Endothelial cell of umbilical vein (primary cell): ENCODE data around the gene TUBB1. TPM values are rescaled to one million over a fixed set of nuclear protein-coding genes. Genes with fewer than 3 reads are reported as not detected.

Source experiments
- BruUV-seq: library from RNA; stranded (reverse); fragments of 400-500 nt; replicated peaks from 2 replicates; lab custom pipeline; 2021; lab: Mats Ljungman, UMichigan
- CTCF ChIA-PET: fragments of 300-600, 350-600 bp; sonication (Branson Sonifier 250); formaldehyde crosslinking; loops from one replicate; lab custom pipeline; 2021; ENCODE audit warnings: antibody characterized with exemption, inconsistent platforms; lab: Charles Lee
- POLR2A ChIA-PET: fragments of 300-600, 350-600 bp; sonication (Branson Sonifier 250); formaldehyde crosslinking; loops from one replicate; lab custom pipeline; 2021; ENCODE audit warnings: antibody characterized with exemption, inconsistent platforms; lab: Charles Lee
- DNase-seq: peaks from one replicate; pipeline ENCODE4 v3.0.0-alpha.2; 2011; ENCODE audit warnings: low read depth, low spot score
- FAIRE-seq: peaks from 2 replicates; lab custom pipeline; 2011; peaks lifted over from hg19 to GRCh38; lab: Jason Lieb, UNC
- H2AFZ ChIP-seq: 2 replicates; pipeline ENCODE4 v1.6.0; 2012; ENCODE audit warnings: low read depth, low read length, control low read depth, inconsistent platforms
- H3K27ac ChIP-seq: 2 replicates; pipeline ENCODE4 v1.5.1; 2011; ENCODE audit warnings: low read depth, mild to moderate bottlenecking, control low read depth, low read length, moderate library complexity; ENCODE audit not compliant: insufficient read depth
- H3K27me3 ChIP-seq, 2 experiments: 2 replicates each; pipeline versions ENCODE4 v1.6.0 to v1.6.1; 2011; ENCODE audit warnings: low read length in 2 of 2, mixed read lengths in 1 of 2; ENCODE audit not compliant: control insufficient read depth in 2 of 2, insufficient read depth in 2 of 2
- H3K36me3 ChIP-seq, 2 experiments: 2 replicates in 1 of 2; 3 replicates in 1 of 2; pipeline ENCODE4 v1.5.1; 2011; ENCODE audit warnings: low read length in 2 of 2, mild to moderate bottlenecking in 1 of 2, moderate library complexity in 1 of 2; ENCODE audit not compliant: control insufficient read depth in 2 of 2, insufficient read depth in 2 of 2; ENCODE audit errors: extremely low read depth in 1 of 2
- H3K4me1 ChIP-seq: 3 replicates; pipeline ENCODE4 v1.5.1; 2011; ENCODE audit warnings: mild to moderate bottlenecking, low read length; ENCODE audit not compliant: control insufficient read depth, insufficient read depth; ENCODE audit errors: extremely low read depth
- H3K4me2 ChIP-seq: 2 replicates; pipeline ENCODE4 v1.6.1; 2011; ENCODE audit warnings: low read length, control low read depth, mixed read lengths; ENCODE audit not compliant: insufficient read depth
- H3K4me3 ChIP-seq, 3 experiments: fragments of 200-600 bp in 1 of 3; sonication (generic), shearing (Covaris generic) in 1 of 3; replicated peaks in 1 of 3; 2 replicates each; pipeline ENCODE4 v1.5.1; 2011 to 2016; ENCODE audit warnings: control low read depth in 3 of 3, low read length in 3 of 3, mild to moderate bottlenecking in 2 of 3, inconsistent platforms in 1 of 3, low read depth in 1 of 3, moderate library complexity in 1 of 3; ENCODE audit not compliant: insufficient read depth in 1 of 3
- H3K79me2 ChIP-seq: 2 replicates; pipeline ENCODE4 v1.6.0; 2012; ENCODE audit warnings: low read length, inconsistent platforms; ENCODE audit not compliant: control insufficient read depth, insufficient read depth
- H3K9ac ChIP-seq: replicated peaks from 2 replicates; pipeline ENCODE3; 2011; ENCODE audit warnings: low read length, control low read depth; ENCODE audit not compliant: insufficient read depth; ENCODE audit errors: extremely low read depth
- H3K9me1 ChIP-seq: replicated peaks from 3 replicates; pipeline ENCODE4 v1.6.0; 2011; ENCODE audit warnings: mild to moderate bottlenecking, low read length; ENCODE audit not compliant: control insufficient read depth, insufficient read depth; ENCODE audit errors: extremely low read depth
- H3K9me3 ChIP-seq: replicated peaks from 2 replicates; pipeline ENCODE4 v1.5.1; 2012; ENCODE audit warnings: low read length, inconsistent platforms; ENCODE audit not compliant: control insufficient read depth, insufficient read depth
- H4K20me1 ChIP-seq: replicated peaks from 2 replicates; pipeline ENCODE3; 2011; ENCODE audit warnings: mild to moderate bottlenecking, low read length; ENCODE audit not compliant: control insufficient read depth, insufficient read depth; ENCODE audit errors: extremely low read depth
- CTCF ChIP-seq, 2 donors: IDR thresholded peaks; 1 replicate in 1 of 2; 2 replicates in 1 of 2; pipeline ENCODE4 v1.5.1; 2011; ENCODE audit warnings: low read length in 2 of 2, mild to moderate bottlenecking in 2 of 2, moderate library complexity in 2 of 2, control low read depth in 1 of 2, inconsistent platforms in 1 of 2, low read depth in 1 of 2; ENCODE audit not compliant: insufficient read depth in 1 of 2; ENCODE audit errors: extremely low read depth in 1 of 2
- EZH2 ChIP-seq: IDR thresholded peaks from 2 replicates; pipeline ENCODE4 v1.6.1; 2012; ENCODE audit warnings: borderline replicate concordance, low read depth, mild to moderate bottlenecking, moderate library complexity, low read length, inconsistent platforms; ENCODE audit not compliant: severe bottlenecking
- FOS ChIP-seq: IDR thresholded peaks from 2 replicates; pipeline ENCODE4 v1.6.1; 2011; ENCODE audit warnings: mild to moderate bottlenecking, low read length, moderate library complexity, borderline replicate concordance; ENCODE audit not compliant: insufficient read depth
- GATA2 ChIP-seq: IDR thresholded peaks from 2 replicates; pipeline ENCODE4 v1.7.0; 2011; ENCODE audit warnings: low read depth, mild to moderate bottlenecking, moderate library complexity, mixed read lengths, low read length; ENCODE audit not compliant: insufficient read length, insufficient read depth
- JUN ChIP-seq: IDR thresholded peaks from 2 replicates; pipeline ENCODE4 v1.6.1; 2011; ENCODE audit warnings: borderline replicate concordance, low read depth; ENCODE audit not compliant: insufficient read length, insufficient read depth
- MAX ChIP-seq: IDR thresholded peaks from 2 replicates; pipeline ENCODE4 v1.6.1; 2011; ENCODE audit not compliant: insufficient read depth, insufficient read length
- MYC ChIP-seq: IDR thresholded peaks from one replicate; pipeline ENCODE4 v1.6.1; 2011; ENCODE audit warnings: mild to moderate bottlenecking, low read depth, low read length
- POLR2A ChIP-seq: IDR thresholded peaks from 2 replicates; pipeline ENCODE4 v1.6.1; 2012; ENCODE audit warnings: low read depth, mild to moderate bottlenecking, control low read depth, low read length
- POLR2AphosphoS5 ChIP-seq: IDR thresholded peaks from 2 replicates; pipeline ENCODE4 v1.6.1; 2012; ENCODE audit warnings: low read depth, mild to moderate bottlenecking, control low read depth, low read length, moderate library complexity; ENCODE audit not compliant: insufficient read depth
- dilution Hi-C: fragments of 300-500 bp; cut with MboI; formaldehyde crosslinking; loops from one replicate; pipeline ENCODE4 v1.15.0; 2019; ENCODE audit warnings: low sequenced_read_pairs; ENCODE audit not compliant: extremely low pct_ligation_motif_present
- intact Hi-C: fragments of 100-400 bp; cut with micrococcal nuclease; formaldehyde crosslinking; loops from one replicate; pipeline ENCODE4 v1.10.0; 2022
- polyA plus RNA-seq, 4 experiments: library from polyadenylated mRNA; depleted of rRNA in 3 of 4; stranded (reverse) in 3 of 4; unstranded in 1 of 4; fragments of >200 nt; gene quantifications; 2 replicates each; pipeline versions ENCODE4 v1.2.1 to v1.2.3, GENCODE V29; 2011 to 2012; ENCODE audit warnings: missing spikeins in 1 of 4
- total RNA-seq: library from RNA; stranded (reverse); gene quantifications from 2 replicates; pipeline ENCODE4 v1.2.3, GENCODE V29; 2021

TUBB1 gene
- total and polyA plus RNA-seq, 2 donors (not counting 3 experiments of a cell fraction or from before 2014, with no cell fraction given): 0.04 TPM; not detected in 1

- POLR2A ChIA-PET: no interaction called here
- intact Hi-C loops: loop anchor here (10.0 kb wide), 1 partner anchor 236 kb away; no protein-coding TSS in a partner anchor
These were observed 30.0 kb upstream of the TUBB1 start for GRCh38 chr20:58989196-58989595.

More at GRCh38 chr20:58989196-58989595, 30.0 kb upstream of the TUBB1 start:
- DNase-seq (no peak), FAIRE-seq (no peak)
- H3K4me2 ChIP-seq: no peak overlapping the region
- BruUV-seq: no TSS peak
- dilution Hi-C loops: no loop called here
- H2AFZ ChIP-seq: no peak overlapping the region
- H3K36me3 ChIP-seq: peaks cover 34 to 54% of the 10 kb centered on the region in 2 experiments
- H3K4me1 ChIP-seq: no peaks in the 10 kb centered on the region
- no peaks in the 10 kb centered on the region for H3K27me3 ChIP-seq
- H3K4me3 ChIP-seq: no peak overlapping the region
- peaks cover 21% of the 10 kb centered on the region for H3K79me2 ChIP-seq
- no peak for TF ChIP-seq CTCF (IDR thresholded peaks at IDR 0.05; ENCODE audit: extremely low read depth in 1 of 2, insufficient read depth in 1 of 2, low read depth in 1 of 2, low read length in 2 of 2)
- TF ChIP-seq FOS: no peak
- TF ChIP-seq POLR2AphosphoS5: no peak
- TF ChIP-seq POLR2A: no peak
- TF ChIP-seq GATA2: no peak
- TF ChIP-seq MYC: no peak
- no peak for TF ChIP-seq JUN
- no peak for TF ChIP-seq EZH2
- TF ChIP-seq MAX: no peak
- no peaks in the 10 kb centered on the region for H3K9me1 ChIP-seq
- no peak overlapping the region for H3K27ac ChIP-seq
- H3K9ac ChIP-seq: no peak overlapping the region
- CTCF ChIA-PET: no interaction called here
- no peaks in the 10 kb centered on the region for H3K9me3 ChIP-seq
- no peaks in the 10 kb centered on the region for H4K20me1 ChIP-seq
